ENCODE data around the gene SCML2.
"Not testable (repeated sequence)": the region's sequence is repeated elsewhere in the genome, so short reads cannot be mapped to it uniquely, and the experiment has no call there.

Gene SCML2

GRCh38 chrX:18271309-18271708, 83.2 kb downstream of the SCML2 start:
- no peak for DNase-seq

DNA sequence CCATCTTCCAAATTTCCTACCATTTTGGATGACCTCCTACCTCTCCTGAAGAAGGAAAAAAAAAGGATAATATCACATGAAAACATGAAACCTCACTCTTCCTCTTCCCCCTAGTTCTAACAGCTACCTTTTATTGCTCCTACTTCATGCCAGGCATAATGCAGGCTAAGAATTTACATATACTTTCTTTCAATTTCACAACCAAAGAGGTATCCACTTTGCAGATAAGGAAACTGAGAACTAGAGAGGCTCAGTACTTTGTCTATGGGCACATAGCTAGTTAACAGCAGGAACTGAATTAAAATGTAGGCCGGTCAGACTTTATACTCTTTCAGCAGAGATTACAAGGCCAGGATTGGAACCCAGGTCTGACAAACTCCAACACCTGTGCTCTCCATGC, 99.4 kb downstream of the SCML2 start:
- DNase-seq: no peak

- no peak for DNase-seq
Observed at GRCh38 chrX:18252644-18253359, 101.7 kb downstream of the SCML2 start.

- not testable (repeated sequence) for DNase-seq
Observed at GRCh38 chrX:18229646-18230045, 124.8 kb downstream of the SCML2 start.

- DNase-seq: no peak
Observed at GRCh38 chrX:18228069-18228468, 126.4 kb downstream of the SCML2 start.

DNA sequence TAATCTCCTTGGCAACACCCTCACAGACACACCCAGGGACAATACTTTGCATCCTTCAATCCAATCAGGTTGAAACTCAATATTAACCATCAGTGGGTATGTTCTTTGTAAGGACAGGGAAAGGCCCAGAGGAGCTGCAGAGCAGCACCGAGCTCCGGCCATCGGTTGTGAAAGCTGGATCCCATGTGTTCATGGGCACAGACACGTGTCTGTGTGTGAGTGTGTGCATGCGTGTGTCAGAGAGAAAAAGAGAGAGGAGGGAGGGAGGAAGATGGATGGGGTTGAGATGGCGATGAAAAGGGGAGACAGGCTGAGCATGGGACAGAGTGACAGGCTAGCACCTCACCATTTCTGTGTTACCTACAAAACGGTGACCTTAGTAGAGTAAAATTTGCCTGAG, 127.0 kb downstream of the SCML2 start:
- DNase-seq: no peak

DNA sequence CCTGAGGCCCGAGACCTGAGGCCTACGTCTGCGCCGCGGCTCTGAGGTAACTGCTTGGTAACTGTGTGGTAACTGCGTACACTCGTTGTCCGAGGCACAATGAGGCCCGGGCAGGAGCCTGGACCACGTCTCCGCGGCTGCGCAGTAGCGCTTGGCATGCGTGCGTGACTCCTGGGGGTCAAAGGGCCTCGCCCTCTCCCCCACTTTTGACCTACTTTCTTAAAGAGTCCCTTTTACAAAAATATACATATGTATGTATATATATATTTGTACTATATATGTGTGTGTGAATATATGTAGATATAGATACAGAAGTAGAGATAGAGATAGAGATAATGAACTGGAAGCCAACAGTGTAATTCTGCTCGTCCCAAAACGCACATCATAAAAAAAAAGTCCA, 133.7 kb downstream of the SCML2 start, which contains the start of gene BEND2:
Gene BEND2 (minus strand): TSS at position 101 of the 400 bp plus-strand sequence. CDS start 136 bp downstream, outside the sequence.
- DNase-seq: no peak

- no peak for DNase-seq
Observed at GRCh38 chrX:18210470-18210869, 144.0 kb downstream of the SCML2 start.

- DNase-seq: no peak
Observed at GRCh38 chrX:18206657-18207056, 147.8 kb downstream of the SCML2 start.

- no peak for DNase-seq
Observed at GRCh38 chrX:18203631-18204030, 150.9 kb downstream of the SCML2 start.

DNA sequence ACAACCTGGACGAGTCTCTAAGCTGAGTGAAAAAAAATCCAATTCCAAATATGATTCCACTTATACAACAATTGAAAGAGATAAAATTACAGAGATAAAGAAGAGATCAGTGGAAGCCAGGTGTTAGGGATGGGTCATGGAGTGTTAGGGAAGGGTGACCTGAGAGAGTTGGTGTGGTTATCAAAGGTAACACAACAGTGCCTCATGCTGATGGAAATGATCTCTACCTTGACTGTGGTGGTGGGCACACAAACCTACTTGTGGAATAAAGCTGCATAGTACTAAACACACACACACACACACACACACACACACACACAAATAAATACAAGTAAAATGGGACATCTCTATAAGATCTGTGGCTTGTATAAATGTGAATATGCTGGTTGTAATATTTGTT, 159.8 kb downstream of the SCML2 start:
- no peak for DNase-seq
